Psoas muscle (tissue), 8 donors: ENCODE results near the gene RAB21. TPM values are rescaled to one million over a fixed set of nuclear protein-coding genes. Genes with fewer than 3 reads are reported as not detected.

Experiments
- ATAC-seq, 4 donors: fragments of 200-7000 bp; cut with Tn5 transposase; one replicate each; pipeline ENCODE4 v1.9.1; 2020; ENCODE audit warnings: moderate library complexity in 3 of 4, mild to moderate bottlenecking in 2 of 4
- DNase-seq, 2 donors: peaks; one replicate each; pipeline ENCODE4 v3.0.0-alpha.2; 2020
- H3K27ac ChIP-seq: fragments of 200-600 bp; one replicate; pipeline ENCODE4 v1.8.0; 2022
- H3K27me3 ChIP-seq, 3 donors: fragments of 200-600 bp in 1 of 3; one replicate each; pipeline versions ENCODE4 v1.6.1 to v1.8.0; 2013 to 2022; ENCODE audit warnings: low read length in 2 of 3, mild to moderate bottlenecking in 2 of 3, moderate library complexity in 1 of 3; ENCODE audit not compliant: insufficient read depth in 3 of 3
- H3K36me3 ChIP-seq, 2 donors: fragments of 200-600 bp in 1 of 2; one replicate each; pipeline versions ENCODE4 v1.6.1 to v1.8.0; 2013 to 2022; ENCODE audit warnings: low read depth in 1 of 2, mild to moderate bottlenecking in 1 of 2, moderate library complexity in 1 of 2; ENCODE audit not compliant: insufficient read depth in 1 of 2
- H3K4me1 ChIP-seq: fragments of 200-600 bp; one replicate; pipeline ENCODE4 v1.8.0; 2022
- H3K4me3 ChIP-seq: fragments of 200-600 bp; one replicate; pipeline ENCODE4 v1.8.0; 2022; ENCODE audit warnings: mild to moderate bottlenecking
- H3K9me3 ChIP-seq: fragments of 200-600 bp; one replicate; pipeline ENCODE4 v1.8.0; 2022
- WGBS, 3 donors: extraction: QIAGEN DNeasy Blood & Tissue Kit; methylation state at CpG; one replicate each; pipeline versions ENCODE4 v1.1.6 to v1.1.7; 2013; 5-methylcytosine and 5-hydroxymethylcytosine counted together
- intact Hi-C, 2 donors: fragments of 100-400 bp; cut with DNase I; formaldehyde crosslinking; loops; one replicate each; pipeline versions ENCODE4 v1.11.0 to v1.14.2; 2022
- polyA plus RNA-seq, 3 donors: library from polyadenylated mRNA; stranded (reverse); fragments of 200-250 nt; gene quantifications; one replicate each; pipeline ENCODE4 v1.2.3, GENCODE V29; 2013
- total RNA-seq, 4 donors: library from RNA; stranded (reverse); fragmentation: NEBNext Ultra II Directional in 2 of 4; extraction: Animal tissue kit (Norgen Biotek cat#: 25700) in 2 of 4; gene quantifications; one replicate each; pipeline versions ENCODE4 v1.2.1 to v1.2.4, GENCODE V29; 2021 to 2023
- TF ChIP-seq, protein P1 (sequence below): fragments of 200-600 bp; IDR thresholded peaks from one replicate; pipeline ENCODE4 v1.8.0; 2022; ENCODE audit warnings: antibody characterized with exemption
- donor health status: healthy with polysubstance abuse.
- donor health status: DM: no; HTN: no; CAD: no; lungs with moderate emphysema.
- donor health status: Bipolar disorder and iron deficiency.
- donor health status: healthy.
- donor health status: DM: yes; HTN: yes; CAD: no.
- donor health status: DM: no; HTN: no; CAD: no.
- donor health status: DM: no; HTN: no; CAD: no.
- donor health status: DM: yes; HTN: yes; CAD: no.

RAB21 gene
- total and polyA plus RNA-seq, 7 donors: 23.7 to 180 (median 152) TPM

DNA sequence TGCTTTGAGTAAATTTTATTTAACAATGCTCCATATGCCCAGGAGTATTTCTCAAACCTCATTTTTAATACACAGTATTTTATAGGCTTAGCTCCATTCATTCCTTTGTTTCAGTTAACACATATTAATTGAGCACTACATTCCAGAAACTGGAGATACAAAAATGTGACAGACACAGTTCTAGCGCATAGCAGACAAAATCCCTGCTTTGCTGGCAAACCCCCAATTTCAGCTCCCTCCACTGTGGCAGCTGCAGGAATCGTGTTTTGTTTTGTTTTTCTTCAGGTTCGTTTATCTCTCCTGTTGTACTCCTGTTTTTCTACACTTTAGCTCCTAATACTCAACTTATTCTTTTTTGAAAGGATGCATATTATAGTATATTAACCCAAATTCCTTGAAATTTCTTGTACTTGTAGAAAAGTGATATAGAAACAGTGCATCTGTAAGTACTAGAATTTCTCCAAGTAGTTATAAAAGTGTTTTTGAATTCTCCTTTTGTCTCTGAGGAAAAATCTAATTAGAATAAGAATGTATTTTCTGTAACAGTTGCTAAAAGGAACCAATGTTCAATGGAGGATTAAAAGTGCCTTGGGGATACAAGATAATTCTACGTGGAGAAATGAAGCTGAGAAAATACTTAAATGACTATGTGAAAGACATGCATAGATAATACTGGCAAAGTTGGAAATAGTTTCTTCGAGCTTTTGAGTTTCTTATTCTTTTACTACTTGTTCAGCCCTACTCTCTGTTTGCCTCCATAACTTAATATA, 6.4 kb upstream of the RAB21 start:
- ATAC-seq (no peak), DNase-seq (no peak)
- H3K27me3 ChIP-seq: no peaks in the 10 kb centered on the region
- intact Hi-C loops: loop anchor here (5.0 to 10.0 kb wide), 2 partner anchors 331 to 533 kb away; no protein-coding TSS in a partner anchor
- no peaks in the 10 kb centered on the region for H3K36me3 ChIP-seq
- H3K4me1 ChIP-seq: no peaks in the 10 kb centered on the region
- no peaks in the 10 kb centered on the region for H3K9me3 ChIP-seq
- no peak overlapping the region for H3K4me3 ChIP-seq
- 40 to 53% (median 43%) methylated on average over 5 of the region's 5 CpGs for WGBS, 3 donors
- TF ChIP-seq, protein P1, sequence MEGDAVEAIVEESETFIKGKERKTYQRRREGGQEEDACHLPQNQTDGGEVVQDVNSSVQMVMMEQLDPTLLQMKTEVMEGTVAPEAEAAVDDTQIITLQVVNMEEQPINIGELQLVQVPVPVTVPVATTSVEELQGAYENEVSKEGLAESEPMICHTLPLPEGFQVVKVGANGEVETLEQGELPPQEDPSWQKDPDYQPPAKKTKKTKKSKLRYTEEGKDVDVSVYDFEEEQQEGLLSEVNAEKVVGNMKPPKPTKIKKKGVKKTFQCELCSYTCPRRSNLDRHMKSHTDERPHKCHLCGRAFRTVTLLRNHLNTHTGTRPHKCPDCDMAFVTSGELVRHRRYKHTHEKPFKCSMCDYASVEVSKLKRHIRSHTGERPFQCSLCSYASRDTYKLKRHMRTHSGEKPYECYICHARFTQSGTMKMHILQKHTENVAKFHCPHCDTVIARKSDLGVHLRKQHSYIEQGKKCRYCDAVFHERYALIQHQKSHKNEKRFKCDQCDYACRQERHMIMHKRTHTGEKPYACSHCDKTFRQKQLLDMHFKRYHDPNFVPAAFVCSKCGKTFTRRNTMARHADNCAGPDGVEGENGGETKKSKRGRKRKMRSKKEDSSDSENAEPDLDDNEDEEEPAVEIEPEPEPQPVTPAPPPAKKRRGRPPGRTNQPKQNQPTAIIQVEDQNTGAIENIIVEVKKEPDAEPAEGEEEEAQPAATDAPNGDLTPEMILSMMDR: no peak
- no peak overlapping the region for H3K27ac ChIP-seq

DNA sequence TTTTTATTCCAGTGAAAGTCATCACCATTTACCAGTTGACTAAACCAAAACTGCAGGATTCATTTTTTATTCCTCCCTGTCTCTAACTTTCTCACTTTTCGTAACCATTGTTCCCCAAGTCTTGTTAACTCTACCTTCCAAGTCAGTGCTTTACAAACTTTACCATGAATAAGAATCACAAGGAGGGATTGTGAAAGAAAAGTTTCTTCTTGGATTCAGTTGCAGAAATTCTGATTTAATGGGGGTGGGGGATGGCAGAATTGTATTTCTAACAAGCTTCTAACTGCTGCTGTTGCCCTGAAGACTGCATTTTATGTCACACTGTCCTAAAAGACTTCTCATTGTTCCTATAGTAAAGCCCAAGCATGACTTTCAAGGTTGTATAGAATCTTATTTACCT, 5.0 kb upstream of the RAB21 start:
- TF ChIP-seq, protein P1: no peak
- intact Hi-C loops: loop anchor here (5.0 to 10.0 kb wide), 4 partner anchors 62 to 535 kb away; partner anchors contain the start of genes THAP2 (in 1 of the 2), TMEM19 (in 1 of the 2) and ZFC3H1 (in 1 of the 2)
- 96 to 100% (median 96%) methylated on average over 1 of the region's 1 CpG for WGBS, 3 donors
- H3K27ac ChIP-seq: no peak overlapping the region
- ATAC-seq: no peak
- no peaks in the 10 kb centered on the region for H3K36me3 ChIP-seq
- H3K4me3 ChIP-seq: no peak overlapping the region
- no peak for DNase-seq
- no peaks in the 10 kb centered on the region for H3K4me1 ChIP-seq
- no peaks in the 10 kb centered on the region for H3K27me3 ChIP-seq
- no peaks in the 10 kb centered on the region for H3K9me3 ChIP-seq

DNA sequence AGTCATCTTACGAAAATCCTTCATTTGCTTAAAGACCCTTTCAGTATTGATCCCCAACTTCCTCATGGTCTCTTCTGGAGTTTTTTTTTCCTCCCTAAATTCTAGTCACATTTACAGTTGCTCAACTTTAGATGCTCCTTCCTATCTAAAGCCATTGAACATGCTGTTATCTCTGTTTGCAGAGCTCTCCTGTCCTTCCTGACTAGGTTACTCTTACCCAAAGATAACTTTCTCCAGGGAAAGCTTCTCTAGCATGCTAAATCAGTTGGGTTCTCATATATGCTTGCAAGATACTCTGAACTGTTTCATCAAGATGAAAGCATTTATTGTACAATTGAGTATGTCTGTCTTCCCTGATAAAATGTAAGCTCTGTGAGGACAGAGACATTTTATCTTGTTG, 1.8 kb upstream of the RAB21 start:
- Histone ChIP-seq H3K4me3 (no peak overlapping the region), H3K9me3 (no peaks in the 10 kb centered on the region), H3K27ac (no peak overlapping the region), H3K36me3 (no peaks in the 10 kb centered on the region), H3K27me3 (no peaks in the 10 kb centered on the region), H3K4me1 (peaks cover 8% of the 10 kb centered on the region)
- TF ChIP-seq, protein P1: no peak
- intact Hi-C loops: loop anchor here (5.0 kb wide), 2 partner anchors 66 to 91 kb away; partner anchors contain the start of genes THAP2 (in 1 of the 2), TMEM19 (in 1 of the 2) and ZFC3H1 (in 1 of the 2)
- no peak for ATAC-seq
- no peak for DNase-seq
- 77 to 96% (median 91%) methylated on average over 1 of the region's 1 CpG for WGBS, 3 donors

DNA sequence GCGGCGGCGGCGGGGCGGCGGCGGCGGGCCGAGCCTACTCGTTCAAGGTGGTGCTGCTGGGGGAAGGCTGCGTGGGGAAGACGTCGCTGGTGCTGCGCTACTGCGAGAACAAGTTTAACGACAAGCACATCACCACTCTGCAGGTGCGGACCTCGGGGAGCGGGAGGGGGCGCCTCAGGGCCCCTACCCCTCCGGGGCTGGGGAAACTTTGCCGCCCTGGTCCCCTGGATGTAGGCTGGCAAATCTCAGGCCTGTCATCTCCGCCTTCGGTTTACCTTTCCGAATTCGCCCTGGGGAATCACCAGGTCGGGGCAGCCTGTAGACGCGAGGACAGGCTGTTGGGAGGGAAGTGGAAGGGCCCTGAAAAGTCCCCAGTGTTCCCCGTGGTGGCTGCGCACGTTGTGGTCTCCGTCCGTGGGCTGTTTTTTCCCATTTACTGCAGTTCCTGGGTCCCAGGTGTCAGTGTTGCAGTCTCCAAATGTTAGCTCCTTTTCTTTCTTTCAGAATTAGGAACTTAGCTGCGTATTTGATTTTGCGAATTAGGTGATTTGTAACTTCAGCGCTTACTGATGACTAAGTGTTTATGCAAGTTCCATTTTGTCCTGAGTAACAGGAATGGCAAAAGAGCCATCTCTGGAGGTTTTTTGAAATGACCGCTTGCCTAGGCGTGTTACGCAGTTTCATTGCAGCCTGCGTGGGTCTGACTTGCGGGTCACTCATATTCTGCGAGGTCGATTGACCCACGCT, 656 bp downstream of the RAB21 start:
- DNase-seq (peak; percentile 52 to 75), ATAC-seq (peak; percentile 46 to 69 (median 50))
- peaks cover 20% of the 10 kb centered on the region for H3K9me3 ChIP-seq
- peak overlapping the region; percentile 91 for H3K4me3 ChIP-seq
- H3K27ac ChIP-seq: peak overlapping the region; percentile 97
- peaks cover 8% of the 10 kb centered on the region for H3K4me1 ChIP-seq
- no peaks in the 10 kb centered on the region for H3K27me3 ChIP-seq
- WGBS, 3 donors: 1 to 2% (median 1%) methylated on average over 31 to 45 of the region's 45 CpGs
- peaks cover 6 to 17% of the 10 kb centered on the region in 2 donors for H3K36me3 ChIP-seq
- TF ChIP-seq, protein P1: no peak
- intact Hi-C loops: loop anchor here in 1 of 2 donors (2.0 to 5.0 kb wide), 2 partner anchors 69 to 82 kb away; partner anchors contain the start of genes TBC1D15 and TMEM19
